Activated CD8-positive, alpha-beta T cell treated with anti-CD3 and anti-CD28 coated beads, Interleukin-2, amount 10 ng/mL, durations not matched to agents 7 days and 5 days (primary cell): ENCODE measurements around the gene TRMT10B. TPM values are rescaled to one million over a fixed set of nuclear protein-coding genes. Genes with fewer than 3 reads are reported as not detected.

Source experiments
- total RNA-seq, 2 experiments: library from RNA; stranded (reverse); gene quantifications; one replicate each; pipeline ENCODE4 v1.2.3, GENCODE V29; 2021

Gene TRMT10B
- total RNA-seq, 2 experiments from 2014 or later, result 11.4 to 12.9 TPM

Other genes with a start within 250 kb of the TRMT10B start
- 1 to 10 TPM; 2.0 to 2.3 TPM for gene FBXO10, start 177.4 kb upstream of the TRMT10B start, total RNA-seq
- gene TOMM5, start 161.2 kb upstream of the TRMT10B start, total RNA-seq, result 100 to 1,000 TPM; 110 to 112 TPM
- not detected for gene FRMPD1, start 102.9 kb upstream of the TRMT10B start, total RNA-seq
- gene EXOSC3, start 31.3 kb downstream of the TRMT10B start, total RNA-seq, result 10 to 100 TPM; 86.0 to 88.4 TPM
- gene DCAF10, start 47.0 kb downstream of the TRMT10B start, total RNA-seq, result 10 to 100 TPM; 19.7 to 21.2 TPM
- gene SLC25A51, start 150.3 kb downstream of the TRMT10B start, total RNA-seq, result 10 to 100 TPM; 31.7 to 33.6 TPM